CD4-positive, CD25-positive, alpha-beta regulatory T cell (primary cell): Measurements from ENCODE around the gene AMACR. TPM values are rescaled to one million over a fixed set of nuclear protein-coding genes. Genes with fewer than 3 reads are reported as not detected.

Source experiments
- ATAC-seq, 2 donors: fragments of 150-1000 bp; cut with Tn5 transposase; one replicate each; pipeline ENCODE4 v1.10.0; 2021; ENCODE audit warnings: low read depth in 2 of 2, moderate number of reproducible peaks in 2 of 2, moderate library complexity in 1 of 2
- DNase-seq, 3 donors: peaks; one replicate each; pipeline versions ENCODE4 v3.0.0 to v3.0.0-alpha.2; 2012 to 2022; ENCODE audit warnings: mixed read lengths in 1 of 3
- H3K27ac ChIP-seq: one replicate; pipeline ENCODE4 v1.7.0; 2013; ENCODE audit warnings: mild to moderate bottlenecking, low read length; ENCODE audit not compliant: insufficient read depth, poor library complexity, severe bottlenecking
- H3K27me3 ChIP-seq: one replicate; pipeline ENCODE4 v1.7.0; 2013; ENCODE audit warnings: low read length; ENCODE audit not compliant: control insufficient read depth, insufficient read depth
- H3K36me3 ChIP-seq: one replicate; pipeline ENCODE4 v1.7.0; 2013; ENCODE audit warnings: mild to moderate bottlenecking, low read length, moderate library complexity; ENCODE audit not compliant: control insufficient read depth, insufficient read depth
- H3K4me1 ChIP-seq: 2 replicates; pipeline ENCODE4 v1.7.0; 2013; ENCODE audit warnings: mild to moderate bottlenecking, low read length; ENCODE audit not compliant: insufficient read depth, control insufficient read depth, poor library complexity, severe bottlenecking
- H3K4me3 ChIP-seq: one replicate; pipeline ENCODE4 v1.7.0; 2013; ENCODE audit warnings: low read depth, mild to moderate bottlenecking, low read length, moderate library complexity
- H3K9me3 ChIP-seq, 2 experiments: 1 replicate in 1 of 2; 2 replicates in 1 of 2; pipeline ENCODE4 v1.7.0; 2013; ENCODE audit warnings: low read length in 2 of 2, mild to moderate bottlenecking in 1 of 2, moderate library complexity in 1 of 2; ENCODE audit not compliant: control insufficient read depth in 2 of 2
- H3K27ac Mint-ChIP-seq, 3 donors: one replicate each; pipeline ENCODE4 v1.8.0; 2020 to 2022; ENCODE audit warnings: mild to moderate bottlenecking in 3 of 3, mixed read lengths in 3 of 3, moderate library complexity in 2 of 3
- H3K27me3 Mint-ChIP-seq: one replicate; pipeline ENCODE4 v1.8.0; 2022; ENCODE audit warnings: mild to moderate bottlenecking, mixed read lengths
- H3K36me3 Mint-ChIP-seq: one replicate; pipeline ENCODE4 v1.8.0; 2020; ENCODE audit warnings: mixed read lengths
- H3K4me1 Mint-ChIP-seq, 4 donors: one replicate each; pipeline ENCODE4 v1.8.0; 2020 to 2022; ENCODE audit warnings: mixed read lengths in 4 of 4, mild to moderate bottlenecking in 1 of 4
- H3K4me3 Mint-ChIP-seq, 4 donors: one replicate each; pipeline ENCODE4 v1.8.0; 2020 to 2022; ENCODE audit warnings: mild to moderate bottlenecking in 4 of 4, mixed read lengths in 4 of 4, moderate library complexity in 3 of 4
- H3K9me3 Mint-ChIP-seq, 7 donors: one replicate each; pipeline ENCODE4 v1.8.0; 2020 to 2022; ENCODE audit warnings: mixed read lengths in 7 of 7, mild to moderate bottlenecking in 3 of 7, moderate library complexity in 2 of 7
- polyA plus RNA-seq, 4 donors: library from polyadenylated mRNA; unstranded; fragments of 300-500 nt; fragmentation: Illumina TruSeq; gene quantifications; one replicate each; pipeline ENCODE4 v1.2.3, GENCODE V29; 2021
- total RNA-seq: library from RNA; stranded (reverse); gene quantifications from one replicate; pipeline ENCODE4 v1.2.3, GENCODE V29; 2022

Gene AMACR
- total and polyA plus RNA-seq, 5 donors from 2014 or later: 2.1 to 9.3 (median 8.5) TPM

DNA sequence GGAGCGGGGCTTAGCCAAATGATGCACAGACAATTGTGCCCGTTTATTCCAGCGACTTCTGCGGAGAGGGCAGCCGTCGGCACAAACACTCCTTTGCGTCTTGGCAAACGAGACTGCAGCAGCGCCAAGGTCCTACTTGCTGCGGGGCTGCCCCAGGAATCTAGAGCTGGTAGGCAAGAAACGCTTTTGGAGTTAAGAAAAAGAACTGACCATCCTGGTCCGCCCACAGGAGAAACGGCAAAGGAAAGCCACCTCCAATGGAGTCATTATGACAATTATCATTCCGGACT is 69.4 kb downstream of the AMACR start:
- no peaks in the 10 kb centered on the region for H3K36me3 Mint-ChIP-seq
- H3K27ac Mint-ChIP-seq: no peak overlapping the region
- Histone ChIP-seq H3K27me3 (peaks cover 15% of the 10 kb centered on the region), H3K27ac (no peak overlapping the region), H3K4me1 (no peaks in the 10 kb centered on the region), H3K9me3 (no peaks in the 10 kb centered on the region), H3K4me3 (no peak overlapping the region), H3K36me3 (no peaks in the 10 kb centered on the region)
- ATAC-seq: no peak
- DNase-seq: no peak
- peaks cover 59% of the 10 kb centered on the region for H3K27me3 Mint-ChIP-seq
- H3K4me1 Mint-ChIP-seq: peaks cover 0 to 6% (median 0%) of the 10 kb centered on the region in 4 donors
- no peak overlapping the region for H3K4me3 Mint-ChIP-seq
- H3K9me3 Mint-ChIP-seq: peaks cover 0 to 2% (median 0%) of the 10 kb centered on the region in 7 donors

DNA sequence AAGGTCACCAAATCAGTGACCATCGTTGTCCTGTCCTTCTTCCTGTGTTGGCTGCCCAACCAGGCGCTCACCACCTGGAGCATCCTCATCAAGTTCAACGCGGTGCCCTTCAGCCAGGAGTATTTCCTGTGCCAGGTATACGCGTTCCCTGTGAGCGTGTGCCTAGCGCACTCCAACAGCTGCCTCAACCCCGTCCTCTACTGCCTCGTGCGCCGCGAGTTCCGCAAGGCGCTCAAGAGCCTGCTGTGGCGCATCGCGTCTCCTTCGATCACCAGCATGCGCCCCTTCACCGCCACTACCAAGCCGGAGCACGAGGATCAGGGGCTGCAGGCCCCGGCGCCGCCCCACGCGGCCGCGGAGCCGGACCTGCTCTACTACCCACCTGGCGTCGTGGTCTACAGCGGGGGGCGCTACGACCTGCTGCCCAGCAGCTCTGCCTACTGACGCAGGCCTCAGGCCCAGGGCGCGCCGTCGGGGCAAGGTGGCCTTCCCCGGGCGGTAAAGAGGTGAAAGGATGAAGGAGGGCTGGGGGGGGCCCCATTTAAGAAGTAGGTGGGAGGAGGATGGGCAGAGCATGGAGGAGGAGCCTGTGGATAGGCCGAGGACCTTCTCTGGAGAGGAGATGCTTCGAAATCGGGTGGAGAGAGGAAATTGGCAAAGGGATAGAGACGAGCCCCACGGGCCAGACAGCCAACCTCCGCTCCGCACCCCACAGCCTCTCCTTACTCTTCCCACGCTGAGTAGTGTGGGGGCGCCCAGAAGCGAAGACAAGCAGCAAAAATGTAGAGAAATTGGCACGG is 69.9 kb downstream of the AMACR start:
- Histone ChIP-seq H3K27ac (no peak overlapping the region), H3K4me1 (no peaks in the 10 kb centered on the region), H3K27me3 (peaks cover 15% of the 10 kb centered on the region), H3K9me3 (no peaks in the 10 kb centered on the region), H3K36me3 (no peaks in the 10 kb centered on the region), H3K4me3 (no peak overlapping the region)
- no peak for ATAC-seq
- no peak for DNase-seq
- Mint-ChIP-seq H3K4me3 (no peak overlapping the region), H3K36me3 (no peaks in the 10 kb centered on the region), H3K9me3 (peaks cover 0 to 2% (median 0%) of the 10 kb centered on the region in 7 donors), H3K27ac (no peak overlapping the region), H3K4me1 (peaks cover 0 to 6% (median 0%) of the 10 kb centered on the region in 4 donors), H3K27me3 (peaks cover 64% of the 10 kb centered on the region)

DNA sequence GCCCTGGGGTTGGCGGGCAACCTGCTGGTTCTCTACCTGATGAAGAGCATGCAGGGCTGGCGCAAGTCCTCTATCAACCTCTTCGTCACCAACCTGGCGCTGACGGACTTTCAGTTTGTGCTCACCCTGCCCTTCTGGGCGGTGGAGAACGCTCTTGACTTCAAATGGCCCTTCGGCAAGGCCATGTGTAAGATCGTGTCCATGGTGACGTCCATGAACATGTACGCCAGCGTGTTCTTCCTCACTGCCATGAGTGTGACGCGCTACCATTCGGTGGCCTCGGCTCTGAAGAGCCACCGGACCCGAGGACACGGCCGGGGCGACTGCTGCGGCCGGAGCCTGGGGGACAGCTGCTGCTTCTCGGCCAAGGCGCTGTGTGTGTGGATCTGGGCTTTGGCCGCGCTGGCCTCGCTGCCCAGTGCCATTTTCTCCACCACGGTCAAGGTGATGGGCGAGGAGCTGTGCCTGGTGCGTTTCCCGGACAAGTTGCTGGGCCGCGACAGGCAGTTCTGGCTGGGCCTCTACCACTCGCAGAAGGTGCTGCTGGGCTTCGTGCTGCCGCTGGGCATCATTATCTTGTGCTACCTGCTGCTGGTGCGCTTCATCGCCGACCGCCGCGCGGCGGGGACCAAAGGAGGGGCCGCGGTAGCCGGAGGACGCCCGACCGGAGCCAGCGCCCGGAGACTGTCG is 70.7 kb downstream of the AMACR start:
- Histone ChIP-seq H3K27ac (no peak overlapping the region), H3K9me3 (no peaks in the 10 kb centered on the region), H3K36me3 (no peaks in the 10 kb centered on the region), H3K27me3 (peaks cover 15% of the 10 kb centered on the region), H3K4me1 (no peaks in the 10 kb centered on the region), H3K4me3 (no peak overlapping the region)
- ATAC-seq: no peak
- Mint-ChIP-seq H3K4me1 (peaks cover 0 to 6% (median 0%) of the 10 kb centered on the region in 4 donors), H3K27ac (no peak overlapping the region), H3K4me3 (no peak overlapping the region), H3K27me3 (peaks cover 64% of the 10 kb centered on the region), H3K9me3 (peaks cover 0 to 2% (median 0%) of the 10 kb centered on the region in 7 donors), H3K36me3 (no peaks in the 10 kb centered on the region)
- no peak for DNase-seq

DNA sequence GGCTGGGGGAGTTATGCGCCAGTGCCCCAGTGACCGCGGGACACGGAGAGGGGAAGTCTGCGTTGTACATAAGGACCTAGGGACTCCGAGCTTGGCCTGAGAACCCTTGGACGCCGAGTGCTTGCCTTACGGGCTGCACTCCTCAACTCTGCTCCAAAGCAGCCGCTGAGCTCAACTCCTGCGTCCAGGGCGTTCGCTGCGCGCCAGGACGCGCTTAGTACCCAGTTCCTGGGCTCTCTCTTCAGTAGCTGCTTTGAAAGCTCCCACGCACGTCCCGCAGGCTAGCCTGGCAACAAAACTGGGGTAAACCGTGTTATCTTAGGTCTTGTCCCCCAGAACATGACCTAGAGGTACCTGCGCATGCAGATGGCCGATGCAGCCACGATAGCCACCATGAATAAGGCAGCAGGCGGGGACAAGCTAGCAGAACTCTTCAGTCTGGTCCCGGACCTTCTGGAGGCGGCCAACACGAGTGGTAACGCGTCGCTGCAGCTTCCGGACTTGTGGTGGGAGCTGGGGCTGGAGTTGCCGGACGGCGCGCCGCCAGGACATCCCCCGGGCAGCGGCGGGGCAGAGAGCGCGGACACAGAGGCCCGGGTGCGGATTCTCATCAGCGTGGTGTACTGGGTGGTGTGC is 71.4 kb downstream of the AMACR start, which contains the start of gene RXFP3:
TSS of gene RXFP3 (plus strand) at position 6 of the 636 bp plus-strand sequence. CDS start at position 361, 355 bp downstream.
- H3K27ac Mint-ChIP-seq: no peak within 1 kb of the TSS
- no peaks in the 10 kb centered on the region for H3K4me1 ChIP-seq
- H3K36me3 Mint-ChIP-seq: no peaks in the 10 kb centered on the region
- H3K4me1 Mint-ChIP-seq: peaks cover 0 to 6% (median 0%) of the 10 kb centered on the region in 4 donors
- no peak within 1 kb of the TSS for H3K4me3 Mint-ChIP-seq
- ATAC-seq: no peak
- peaks cover 59% of the 10 kb centered on the region for H3K27me3 Mint-ChIP-seq
- DNase-seq: no peak
- H3K27ac ChIP-seq: no peak within 1 kb of the TSS
- H3K9me3 ChIP-seq: no peaks in the 10 kb centered on the region
- peaks cover 0 to 2% (median 0%) of the 10 kb centered on the region in 7 donors for H3K9me3 Mint-ChIP-seq
- H3K27me3 ChIP-seq: peaks cover 15% of the 10 kb centered on the region
- H3K36me3 ChIP-seq: no peaks in the 10 kb centered on the region
- H3K4me3 ChIP-seq: no peak within 1 kb of the TSS

Other genes with a start within 250 kb of the AMACR start
- gene ADAMTS12, start 116.1 kb downstream of the AMACR start, total RNA-seq: not detected
- gene ADAMTS12, start 116.1 kb downstream of the AMACR start, polyA plus RNA-seq: not detected
- not detected for gene RXFP3, start 71.7 kb downstream of the AMACR start, total RNA-seq
- not detected for gene RXFP3, start 71.7 kb downstream of the AMACR start, polyA plus RNA-seq
- gene SLC45A2, start 23.4 kb downstream of the AMACR start, total RNA-seq: not detected
- not detected for gene SLC45A2, start 23.4 kb downstream of the AMACR start, polyA plus RNA-seq
- gene C1QTNF3, start 35.2 kb upstream of the AMACR start, total RNA-seq: 7.6 TPM
- under 1 TPM in 3 of 4 donors, not detected in 1; 0.09 to 0.60 (median 0.42) TPM for gene C1QTNF3, start 35.2 kb upstream of the AMACR start, polyA plus RNA-seq